OCI-LY7 (cell line): ENCODE measurements around the gene CACNA2D1. TPM values are rescaled to one million over a fixed set of nuclear protein-coding genes. Genes with fewer than 3 reads are reported as not detected.

ENCODE experiments used
- BruUV-seq: library from RNA; stranded (reverse); fragments of 400-500 nt; replicated peaks from 2 replicates; lab custom pipeline; 2021; lab: Mats Ljungman, UMichigan
- CTCF ChIA-PET: fragments of 300-600 bp; sonication (Branson Sonifier 250); formaldehyde crosslinking; loops from one replicate; lab custom pipeline; 2022; ENCODE audit warnings: antibody characterized with exemption; ENCODE audit not compliant: unreplicated experiment; lab: Charles Lee
- POLR2A ChIA-PET: fragments of 300-600 bp; sonication (Branson Sonifier 250); formaldehyde crosslinking; loops from one replicate; lab custom pipeline; 2022; ENCODE audit warnings: antibody characterized with exemption; lab: Charles Lee
- DNase-seq: peaks from one replicate; pipeline ENCODE4 v3.0.0-alpha.2; 2015; ENCODE audit warnings: low spot score
- H2AFZ ChIP-seq: fragments of 200-600 bp; sonication (generic), shearing (Covaris generic); 2 replicates; pipeline ENCODE4 v1.6.1; 2014; ENCODE audit warnings: mild to moderate bottlenecking, antibody characterized with exemption, low read length, moderate library complexity
- H3K27ac ChIP-seq: fragments of 200-600 bp; sonication (generic); 2 replicates; pipeline ENCODE4 v1.5.1; 2014; ENCODE audit warnings: mixed run types, low read depth, mild to moderate bottlenecking, moderate library complexity, low read length, inconsistent platforms; ENCODE audit not compliant: poor library complexity, severe bottlenecking
- H3K36me3 ChIP-seq: fragments of 200-600 bp; sonication (generic); 2 replicates; pipeline ENCODE4 v1.6.1; 2014; ENCODE audit warnings: mild to moderate bottlenecking, antibody characterized with exemption, low read length, moderate library complexity, mixed read lengths; ENCODE audit not compliant: insufficient read depth
- H3K4me1 ChIP-seq: fragments of 200-600 bp; sonication (generic); 2 replicates; pipeline ENCODE4 v1.5.1; 2014; ENCODE audit warnings: mild to moderate bottlenecking, low read length; ENCODE audit not compliant: insufficient read depth, poor library complexity, severe bottlenecking
- H3K4me2 ChIP-seq: fragments of 200-600 bp; sonication (generic); 2 replicates; pipeline ENCODE4 v1.6.1; 2014; ENCODE audit warnings: mild to moderate bottlenecking, low read length
- H3K4me3 ChIP-seq: fragments of 200-600 bp; sonication (generic); 2 replicates; pipeline ENCODE4 v1.5.1; 2014; ENCODE audit warnings: mild to moderate bottlenecking, low read depth, low read length; ENCODE audit not compliant: poor library complexity, severe bottlenecking
- H3K79me2 ChIP-seq: fragments of 200-600 bp; sonication (generic); 2 replicates; pipeline ENCODE4 v1.6.1; 2016; ENCODE audit warnings: low read depth, mild to moderate bottlenecking, low read length, moderate library complexity, mixed read lengths; ENCODE audit not compliant: insufficient read depth
- H3K9me2 ChIP-seq: fragments of 200-600 bp; sonication (generic); 2 replicates; pipeline ENCODE4 v1.6.1; 2016; ENCODE audit warnings: mild to moderate bottlenecking, low read length, mixed read lengths; ENCODE audit not compliant: insufficient read depth
- H3K9me3 ChIP-seq: fragments of 200-600 bp; sonication (generic); 2 replicates; pipeline ENCODE4 v1.6.1; 2014; ENCODE audit warnings: mild to moderate bottlenecking, mixed run types, low read length, mixed read lengths
- H4K20me1 ChIP-seq: fragments of 200-600 bp; sonication (generic); 2 replicates; pipeline ENCODE4 v1.6.1; 2014; ENCODE audit warnings: mild to moderate bottlenecking, antibody characterized with exemption, low read length, moderate library complexity, mixed read lengths; ENCODE audit not compliant: insufficient read depth
- CTCF ChIP-seq: fragments of 200-600 bp; sonication (generic); conservative IDR thresholded peaks from 2 replicates; pipeline ENCODE4 v1.5.1; 2014; ENCODE audit warnings: mild to moderate bottlenecking, antibody characterized with exemption, low read length, moderate library complexity, mixed read lengths
- EZH2phosphoT487 ChIP-seq: fragments of 200-600 bp; sonication (generic); IDR thresholded peaks from 2 replicates; pipeline ENCODE4 v1.6.1; 2018; ENCODE audit warnings: low read depth, borderline replicate concordance, mild to moderate bottlenecking, mixed run types, antibody characterized with exemption, low read length, moderate library complexity, mixed read lengths
- intact Hi-C: fragments of 100-400 bp; cut with micrococcal nuclease; formaldehyde crosslinking; loops from one replicate; pipeline ENCODE4 v1.10.0; 2022; ENCODE audit not compliant: unreplicated experiment
- total RNA-seq, 2 experiments: library from RNA; depleted of rRNA in 1 of 2; stranded (reverse); fragments of >200 nt in 1 of 2; shearing (Covaris generic) in 1 of 2; gene quantifications; 2 replicates each; pipeline ENCODE4 v1.2.3, GENCODE V29; 2014 to 2022

CACNA2D1 gene
- total RNA-seq, 2 experiments from 2014 or later: not detected

GRCh38 chr7:82223580-82223979 is 220.0 kb downstream of the CACNA2D1 start:
- Histone ChIP-seq H2AFZ (no peak overlapping the region), H3K27ac (no peak overlapping the region), H3K9me3 (no peaks in the 10 kb centered on the region), H3K9me2 (no peaks in the 10 kb centered on the region), H3K4me1 (no peaks in the 10 kb centered on the region), H3K36me3 (no peaks in the 10 kb centered on the region), H3K4me2 (no peak overlapping the region), H3K4me3 (no peak overlapping the region), H4K20me1 (no peaks in the 10 kb centered on the region), H3K79me2 (no peaks in the 10 kb centered on the region)
- ChIA-PET CTCF (no interaction called here), POLR2A (no interaction called here)
- BruUV-seq: no TSS peak
- TF ChIP-seq CTCF: no peak
- no peak for DNase-seq
- intact Hi-C loops: no loop called here

GRCh38 chr7:82221152-82221674 is 222.4 kb downstream of the CACNA2D1 start:
- BruUV-seq: no TSS peak
- Histone ChIP-seq H2AFZ (no peak overlapping the region), H3K4me2 (no peak overlapping the region), H3K4me1 (no peaks in the 10 kb centered on the region), H3K9me2 (no peaks in the 10 kb centered on the region), H4K20me1 (no peaks in the 10 kb centered on the region), H3K4me3 (no peak overlapping the region), H3K36me3 (no peaks in the 10 kb centered on the region), H3K27ac (no peak overlapping the region), H3K9me3 (no peaks in the 10 kb centered on the region), H3K79me2 (no peaks in the 10 kb centered on the region)
- ChIA-PET POLR2A (interaction anchor here (0.7 to 1.3 kb wide), 3 partner anchors 16 to 508 kb away, joined by 3 to 4 read pairs (median 3); no protein-coding TSS in a partner anchor), CTCF (no interaction called here)
- no peak for DNase-seq
- TF ChIP-seq CTCF: no peak
- no peak for TF ChIP-seq EZH2phosphoT487
- intact Hi-C loops: no loop called here

- no peak overlapping the region for H3K4me3 ChIP-seq
- ChIA-PET POLR2A (no interaction called here), CTCF (no interaction called here)
- no peak for TF ChIP-seq EZH2phosphoT487
- no peak for TF ChIP-seq CTCF
- no peaks in the 10 kb centered on the region for H3K36me3 ChIP-seq
- no peak overlapping the region for H2AFZ ChIP-seq
- no peak for DNase-seq
- intact Hi-C loops: no loop called here
- H3K27ac ChIP-seq: no peak overlapping the region
- no peaks in the 10 kb centered on the region for H3K9me2 ChIP-seq
- no peaks in the 10 kb centered on the region for H3K79me2 ChIP-seq
- H4K20me1 ChIP-seq: no peaks in the 10 kb centered on the region
- no TSS peak for BruUV-seq
- H3K4me2 ChIP-seq: no peak overlapping the region
- H3K4me1 ChIP-seq: no peaks in the 10 kb centered on the region
- H3K9me3 ChIP-seq: no peaks in the 10 kb centered on the region
Observed at GRCh38 chr7:82212466-82212865, 231.1 kb downstream of the CACNA2D1 start.
